ENCODE measurements around the gene OTUD7B. TPM values are rescaled to one million over a fixed set of nuclear protein-coding genes. Genes with fewer than 3 reads are reported as not detected.
A peak's percentile ranks its signal among the peaks of the same experiment; 100 is the strongest.

The OTUD7B gene
- polyA plus RNA-seq (2012; ENCODE audit: insufficient read length, low read depth) = 7.0 TPM

- TF ChIP-seq FOXP2 (optimal IDR thresholded peaks at IDR 0.05; ENCODE audit: borderline replicate concordance, extremely low read depth, extremely low read length, insufficient read depth) (peak; percentile 66), REST (IDR thresholded peaks at IDR 0.05; ENCODE audit: insufficient read depth in 1 of 2, low read depth in 2 of 2, low read length in 2 of 2) (peak; percentile 35 to 73; a peak in 2 of 4 replicates), TAF1 (IDR thresholded peaks at IDR 0.05; ENCODE audit: borderline replicate concordance, insufficient read depth, low read length) (peak; percentile 97), SIN3A (IDR thresholded peaks at IDR 0.05; ENCODE audit: borderline replicate concordance, insufficient read depth, low read length) (peak; percentile 90; the same call in 1 of the 2 replicates), POLR2AphosphoS5 (IDR thresholded peaks at IDR 0.05; ENCODE audit: low read depth, low read length) (peak; percentile 94)
These were observed at the start of gene OTUD7B for GRCh38 chr1:150010393-150011115. Gene OTUD7B, minus strand, starts transcription at chr1:150010726. Its CDS starts 33,216 bp downstream, at chr1:149977510.

- no peak for TF ChIP-seq FOXP2 (optimal IDR thresholded peaks at IDR 0.05; ENCODE audit: borderline replicate concordance, extremely low read depth, extremely low read length, insufficient read depth)
- no peak for TF ChIP-seq TAF1 (IDR thresholded peaks at IDR 0.05; ENCODE audit: borderline replicate concordance, insufficient read depth, low read length)
- TF ChIP-seq SIN3A (IDR thresholded peaks at IDR 0.05; ENCODE audit: borderline replicate concordance, insufficient read depth, low read length) = no peak
These were observed 49.7 kb upstream of the OTUD7B start for GRCh38 chr1:150060260-150060659.

GRCh38 chr1:150056407-150056806 lies 45.9 kb upstream of the OTUD7B start:
- no peak for TF ChIP-seq POLR2AphosphoS5 (IDR thresholded peaks at IDR 0.05; ENCODE audit: low read depth, low read length)
- no peak for TF ChIP-seq SIN3A (IDR thresholded peaks at IDR 0.05; ENCODE audit: borderline replicate concordance, insufficient read depth, low read length)
- no peak for TF ChIP-seq TAF1 (IDR thresholded peaks at IDR 0.05; ENCODE audit: borderline replicate concordance, insufficient read depth, low read length)
- no peak for TF ChIP-seq REST (IDR thresholded peaks at IDR 0.05; ENCODE audit: insufficient read depth in 1 of 2, low read depth in 2 of 2, low read length in 2 of 2)
- no peak for TF ChIP-seq FOXP2 (optimal IDR thresholded peaks at IDR 0.05; ENCODE audit: borderline replicate concordance, extremely low read depth, extremely low read length, insufficient read depth)

GRCh38 chr1:150053926-150054325 lies 43.4 kb upstream of the OTUD7B start:
- TF ChIP-seq REST (IDR thresholded peaks at IDR 0.05; ENCODE audit: insufficient read depth in 1 of 2, low read depth in 2 of 2, low read length in 2 of 2) = no peak
- no peak for TF ChIP-seq TAF1 (IDR thresholded peaks at IDR 0.05; ENCODE audit: borderline replicate concordance, insufficient read depth, low read length)
- no peak for TF ChIP-seq FOXP2 (optimal IDR thresholded peaks at IDR 0.05; ENCODE audit: borderline replicate concordance, extremely low read depth, extremely low read length, insufficient read depth)
- TF ChIP-seq SIN3A (IDR thresholded peaks at IDR 0.05; ENCODE audit: borderline replicate concordance, insufficient read depth, low read length) = no peak
- TF ChIP-seq POLR2AphosphoS5 (IDR thresholded peaks at IDR 0.05; ENCODE audit: low read depth, low read length) = no peak

GRCh38 chr1:150051089-150051373 lies 40.5 kb upstream of the OTUD7B start:
- TF ChIP-seq SIN3A (IDR thresholded peaks at IDR 0.05; ENCODE audit: borderline replicate concordance, insufficient read depth, low read length) (no peak), FOXP2 (optimal IDR thresholded peaks at IDR 0.05; ENCODE audit: borderline replicate concordance, extremely low read depth, extremely low read length, insufficient read depth) (no peak), TAF1 (IDR thresholded peaks at IDR 0.05; ENCODE audit: borderline replicate concordance, insufficient read depth, low read length) (no peak), POLR2AphosphoS5 (IDR thresholded peaks at IDR 0.05; ENCODE audit: low read depth, low read length) (no peak), REST (IDR thresholded peaks at IDR 0.05; ENCODE audit: insufficient read depth in 1 of 2, low read depth in 2 of 2, low read length in 2 of 2) (no peak)

All from PFSK-1 (cell line).